ENCODE measurements around the gene SLC5A5.
A peak's percentile ranks its signal among the peaks of the same experiment; 100 is the strongest.
"Not testable (repeated sequence)": the region's sequence is repeated elsewhere in the genome, so short reads cannot be mapped to it uniquely, and the experiment has no call there.

SLC5A5 gene

GRCh38 chr19:17919122-17919521, 47.4 kb downstream of the SLC5A5 start:
- DNase-seq (ENCODE audit: low read depth): not testable (repeated sequence)

DNA sequence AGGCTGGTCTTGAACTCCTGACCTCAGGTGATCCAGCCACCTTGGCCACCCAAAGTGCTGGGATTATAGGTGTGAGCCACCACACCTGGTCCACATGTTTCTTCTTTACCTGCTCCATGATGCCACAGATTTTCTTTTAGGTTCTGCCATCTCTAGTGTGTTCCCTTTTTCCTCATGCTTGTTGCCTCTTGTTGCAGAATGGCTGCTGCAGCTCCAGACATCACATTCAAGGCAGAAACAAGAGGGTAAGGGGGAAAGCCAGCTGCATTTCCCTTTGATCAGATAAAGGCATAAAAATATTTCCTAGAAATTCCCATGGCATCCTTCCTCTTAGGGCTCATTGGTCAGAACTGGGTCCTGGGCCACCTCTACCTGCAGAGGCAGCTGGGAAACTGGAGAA, 48.8 kb downstream of the SLC5A5 start:
- no peak for DNase-seq (ENCODE audit: low read depth)

GRCh38 chr19:17922138-17922537, 50.4 kb downstream of the SLC5A5 start:
- DNase-seq (ENCODE audit: low read depth): no peak

GRCh38 chr19:17926044-17926443, 54.3 kb downstream of the SLC5A5 start:
- DNase-seq (ENCODE audit: low read depth): no peak

DNA sequence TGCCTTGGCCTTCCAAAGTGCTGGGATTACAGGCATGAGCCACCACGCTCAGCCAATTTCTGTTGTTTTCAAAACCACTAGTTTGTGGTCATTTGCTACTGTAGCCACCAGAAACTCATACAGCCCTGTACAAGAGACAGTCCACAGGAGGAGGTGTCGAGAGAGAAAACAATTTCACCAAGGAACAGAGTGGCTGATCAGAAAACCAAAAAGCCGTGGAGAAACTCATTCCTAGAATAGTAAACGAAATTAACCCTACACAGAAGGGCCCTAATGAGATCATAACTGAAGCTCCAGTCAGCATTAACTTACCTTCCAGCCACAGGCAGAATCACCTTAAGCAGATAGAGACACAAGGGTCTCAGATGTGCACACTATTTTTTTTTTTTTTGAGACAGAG, 57.3 kb downstream of the SLC5A5 start:
- DNase-seq (ENCODE audit: low read depth): no peak

GRCh38 chr19:17931532-17932191, 59.9 kb downstream of the SLC5A5 start:
- DNase-seq (ENCODE audit: low read depth): no peak

GRCh38 chr19:17932485-17933338, 61.0 kb downstream of the SLC5A5 start, which contains the start of gene CCDC124:
CCDC124 (plus strand) TSS chr19:17933015; CDS start chr19:17936421, 3,406 bp downstream.
- DNase-seq (ENCODE audit: low read depth): peak; percentile 91

- peak; percentile 62 for DNase-seq (ENCODE audit: low read depth)
These were observed 61.8 kb downstream of the SLC5A5 start for GRCh38 chr19:17933414-17934129.

DNA sequence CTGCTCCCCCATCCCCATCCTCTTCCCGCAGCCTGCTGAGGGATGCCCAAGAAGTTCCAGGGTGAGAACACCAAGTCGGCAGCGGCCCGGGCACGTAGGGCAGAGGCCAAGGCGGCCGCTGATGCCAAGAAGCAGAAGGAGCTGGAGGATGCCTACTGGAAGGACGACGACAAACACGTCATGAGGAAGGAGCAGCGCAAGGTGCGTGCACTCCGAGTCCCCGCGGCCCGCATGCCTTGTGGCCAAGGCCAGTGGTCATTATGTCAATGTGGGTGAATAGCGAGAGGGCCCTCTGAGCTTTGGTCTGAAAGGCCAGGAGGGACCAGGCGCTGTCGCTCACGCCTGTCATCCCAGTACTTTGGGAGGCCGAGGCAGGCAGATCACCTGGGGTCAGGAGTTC, 64.6 kb downstream of the SLC5A5 start:
- DNase-seq (ENCODE audit: low read depth): no peak

DNA sequence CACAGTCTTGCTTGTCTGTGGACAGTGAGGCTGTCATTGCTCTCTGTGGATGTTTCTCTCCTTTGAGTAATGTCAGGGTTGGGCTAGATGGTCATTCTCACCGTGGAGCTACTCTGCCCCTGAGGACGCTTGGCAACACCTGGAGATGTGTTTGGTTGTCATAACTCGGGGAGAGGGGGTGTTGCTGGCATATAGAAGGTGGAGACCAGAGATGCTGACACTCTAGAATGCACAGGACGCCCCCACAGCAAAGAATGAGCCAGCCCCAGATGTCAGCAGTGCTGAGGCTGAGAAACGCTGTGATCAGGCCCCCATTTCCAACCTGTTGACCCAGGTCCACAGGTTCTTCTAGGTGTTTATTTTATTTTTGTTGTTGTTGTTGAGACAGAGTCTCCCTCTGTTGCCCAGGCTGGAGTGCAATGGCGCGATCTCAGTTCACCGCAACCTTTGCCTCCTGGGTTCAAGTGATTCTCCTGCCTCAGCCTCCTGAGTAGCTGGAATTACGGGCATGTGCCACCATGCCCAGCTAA, 65.7 kb downstream of the SLC5A5 start:
- DNase-seq (ENCODE audit: low read depth): no peak

- peak; percentile 88 for DNase-seq (ENCODE audit: low read depth)
These were observed 66.5 kb downstream of the SLC5A5 start for GRCh38 chr19:17938092-17938845.

DNA sequence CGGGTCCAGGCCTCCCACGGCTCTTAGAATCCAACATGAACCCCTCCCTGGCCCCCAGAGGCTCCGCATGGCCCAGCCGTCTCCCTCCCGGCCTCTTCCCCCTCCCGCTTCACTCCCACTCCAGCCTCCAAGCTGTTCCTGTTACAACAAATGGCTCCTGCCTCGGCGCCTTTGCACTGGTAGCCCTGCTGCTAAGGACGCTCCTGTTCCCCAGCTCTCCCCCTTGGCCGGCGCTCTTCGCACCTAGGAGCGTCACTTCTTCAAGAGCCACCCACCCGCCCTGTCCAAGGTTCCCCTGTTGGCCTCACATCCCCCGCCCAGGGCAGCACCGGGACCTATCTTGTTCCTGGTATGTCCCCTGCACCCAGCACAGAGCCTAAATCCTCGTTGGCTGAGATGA, 70.4 kb downstream of the SLC5A5 start:
- DNase-seq (ENCODE audit: low read depth): no peak

- DNase-seq (ENCODE audit: low read depth): no peak
These were observed 71.0 kb downstream of the SLC5A5 start for GRCh38 chr19:17942582-17943273.

GRCh38 chr19:17943274-17944221, 71.8 kb downstream of the SLC5A5 start:
- DNase-seq (ENCODE audit: low read depth): no peak

DNA sequence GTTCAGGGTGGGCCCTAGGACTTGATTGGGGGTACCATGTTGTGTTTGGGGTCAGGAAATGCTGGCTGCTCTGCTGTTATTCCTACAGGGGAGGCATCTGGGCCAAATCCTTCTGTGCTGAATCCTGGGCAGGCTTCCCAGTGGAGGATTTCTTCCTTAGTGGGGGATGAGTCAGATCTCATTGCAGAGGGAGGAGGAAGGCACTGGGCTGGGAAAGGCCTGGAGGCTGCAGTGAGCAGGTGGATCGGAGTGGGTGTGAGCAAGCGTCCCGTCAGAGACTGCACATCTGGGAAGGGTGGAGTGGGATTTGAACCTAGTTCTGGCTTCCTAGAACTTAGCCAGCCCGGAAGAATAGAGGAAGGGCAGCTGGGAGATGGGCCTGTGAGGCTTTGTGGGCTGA, 72.6 kb downstream of the SLC5A5 start:
- peak; percentile 84 for DNase-seq (ENCODE audit: low read depth)

Data from EH (cell line).